ENCODE results near the gene HHAT.

DNA sequence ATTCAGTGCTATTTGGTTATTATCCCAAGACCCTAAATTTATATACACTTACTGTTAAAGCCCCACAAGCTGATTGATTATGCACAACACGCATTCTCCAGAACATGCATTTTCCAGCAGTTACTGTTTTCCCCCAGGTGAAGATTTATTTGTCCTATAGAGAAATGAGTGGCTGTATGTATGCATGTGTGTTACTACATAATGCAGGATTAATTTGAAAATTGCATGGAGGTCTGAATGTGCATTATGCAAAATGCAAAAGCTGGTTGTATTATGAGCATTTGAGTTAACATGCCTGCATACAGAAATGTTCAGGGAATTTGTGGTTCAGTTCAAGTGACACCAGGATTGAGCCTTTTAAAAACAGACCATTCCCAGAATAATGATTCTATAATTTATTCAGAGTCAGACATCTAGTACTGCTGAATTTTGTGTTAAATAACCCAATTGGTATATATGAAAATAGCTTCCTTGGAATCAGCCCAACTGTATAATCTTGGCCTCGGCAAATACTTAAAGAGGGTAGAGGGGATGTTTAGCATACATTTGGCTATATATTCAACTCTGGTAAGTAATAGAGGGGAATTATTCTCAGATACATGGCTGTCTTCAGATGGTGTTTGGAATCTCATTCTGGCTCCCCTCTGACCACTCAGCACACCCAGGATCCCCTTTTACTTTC is 320.0 kb downstream of the HHAT start:
- TF ChIP-seq EP300 (IDR thresholded peaks at IDR 0.05) = no peak
- no peak for TF ChIP-seq POLR2A (IDR thresholded peaks at IDR 0.05; ENCODE audit: low read length)
- TF ChIP-seq, protein P1, sequence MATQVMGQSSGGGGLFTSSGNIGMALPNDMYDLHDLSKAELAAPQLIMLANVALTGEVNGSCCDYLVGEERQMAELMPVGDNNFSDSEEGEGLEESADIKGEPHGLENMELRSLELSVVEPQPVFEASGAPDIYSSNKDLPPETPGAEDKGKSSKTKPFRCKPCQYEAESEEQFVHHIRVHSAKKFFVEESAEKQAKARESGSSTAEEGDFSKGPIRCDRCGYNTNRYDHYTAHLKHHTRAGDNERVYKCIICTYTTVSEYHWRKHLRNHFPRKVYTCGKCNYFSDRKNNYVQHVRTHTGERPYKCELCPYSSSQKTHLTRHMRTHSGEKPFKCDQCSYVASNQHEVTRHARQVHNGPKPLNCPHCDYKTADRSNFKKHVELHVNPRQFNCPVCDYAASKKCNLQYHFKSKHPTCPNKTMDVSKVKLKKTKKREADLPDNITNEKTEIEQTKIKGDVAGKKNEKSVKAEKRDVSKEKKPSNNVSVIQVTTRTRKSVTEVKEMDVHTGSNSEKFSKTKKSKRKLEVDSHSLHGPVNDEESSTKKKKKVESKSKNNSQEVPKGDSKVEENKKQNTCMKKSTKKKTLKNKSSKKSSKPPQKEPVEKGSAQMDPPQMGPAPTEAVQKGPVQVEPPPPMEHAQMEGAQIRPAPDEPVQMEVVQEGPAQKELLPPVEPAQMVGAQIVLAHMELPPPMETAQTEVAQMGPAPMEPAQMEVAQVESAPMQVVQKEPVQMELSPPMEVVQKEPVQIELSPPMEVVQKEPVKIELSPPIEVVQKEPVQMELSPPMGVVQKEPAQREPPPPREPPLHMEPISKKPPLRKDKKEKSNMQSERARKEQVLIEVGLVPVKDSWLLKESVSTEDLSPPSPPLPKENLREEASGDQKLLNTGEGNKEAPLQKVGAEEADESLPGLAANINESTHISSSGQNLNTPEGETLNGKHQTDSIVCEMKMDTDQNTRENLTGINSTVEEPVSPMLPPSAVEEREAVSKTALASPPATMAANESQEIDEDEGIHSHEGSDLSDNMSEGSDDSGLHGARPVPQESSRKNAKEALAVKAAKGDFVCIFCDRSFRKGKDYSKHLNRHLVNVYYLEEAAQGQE (IDR thresholded peaks at IDR 0.05) = no peak
- TF ChIP-seq, protein P2, sequence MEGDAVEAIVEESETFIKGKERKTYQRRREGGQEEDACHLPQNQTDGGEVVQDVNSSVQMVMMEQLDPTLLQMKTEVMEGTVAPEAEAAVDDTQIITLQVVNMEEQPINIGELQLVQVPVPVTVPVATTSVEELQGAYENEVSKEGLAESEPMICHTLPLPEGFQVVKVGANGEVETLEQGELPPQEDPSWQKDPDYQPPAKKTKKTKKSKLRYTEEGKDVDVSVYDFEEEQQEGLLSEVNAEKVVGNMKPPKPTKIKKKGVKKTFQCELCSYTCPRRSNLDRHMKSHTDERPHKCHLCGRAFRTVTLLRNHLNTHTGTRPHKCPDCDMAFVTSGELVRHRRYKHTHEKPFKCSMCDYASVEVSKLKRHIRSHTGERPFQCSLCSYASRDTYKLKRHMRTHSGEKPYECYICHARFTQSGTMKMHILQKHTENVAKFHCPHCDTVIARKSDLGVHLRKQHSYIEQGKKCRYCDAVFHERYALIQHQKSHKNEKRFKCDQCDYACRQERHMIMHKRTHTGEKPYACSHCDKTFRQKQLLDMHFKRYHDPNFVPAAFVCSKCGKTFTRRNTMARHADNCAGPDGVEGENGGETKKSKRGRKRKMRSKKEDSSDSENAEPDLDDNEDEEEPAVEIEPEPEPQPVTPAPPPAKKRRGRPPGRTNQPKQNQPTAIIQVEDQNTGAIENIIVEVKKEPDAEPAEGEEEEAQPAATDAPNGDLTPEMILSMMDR (IDR thresholded peaks at IDR 0.05) = no peak
- no peak for TF ChIP-seq USF2 (IDR thresholded peaks at IDR 0.05)
